Hepatocyte (in vitro differentiated cells): Measurements from ENCODE around the gene LLGL1. TPM values are rescaled to one million over a fixed set of nuclear protein-coding genes. Genes with fewer than 3 reads are reported as not detected.

Source experiments
- DNase-seq: peaks from one replicate; pipeline ENCODE4 v3.0.0-alpha.2; 2016; ENCODE audit warnings: low spot score
- H2AFZ ChIP-seq: fragments of 200-600 bp; sonication (generic); 2 replicates; pipeline ENCODE4 v1.6.0; 2016; ENCODE audit warnings: antibody characterized with exemption, mild to moderate bottlenecking
- H3K27ac ChIP-seq: fragments of 200-600 bp; sonication (generic); 2 replicates; pipeline ENCODE4 v1.5.1; 2016; ENCODE audit warnings: mild to moderate bottlenecking
- H3K27me3 ChIP-seq: fragments of 200-600 bp; sonication (generic); 2 replicates; pipeline ENCODE4 v1.6.1; 2016
- H3K36me3 ChIP-seq: fragments of 200-600 bp; sonication (generic); replicated peaks from 2 replicates; pipeline ENCODE4 v1.5.1; 2016; ENCODE audit warnings: low read depth; ENCODE audit not compliant: insufficient read depth
- H3K4me1 ChIP-seq: fragments of 200-600 bp; sonication (generic); 2 replicates; pipeline ENCODE4 v1.5.1; 2016; ENCODE audit warnings: mild to moderate bottlenecking, moderate library complexity; ENCODE audit not compliant: insufficient read depth
- H3K4me2 ChIP-seq: fragments of 200-600 bp; sonication (generic); 2 replicates; pipeline ENCODE4 v1.6.0; 2016
- H3K4me3 ChIP-seq: fragments of 200-600 bp; sonication (generic); 2 replicates; pipeline ENCODE4 v1.5.1; 2016; ENCODE audit warnings: mild to moderate bottlenecking
- H3K79me2 ChIP-seq: fragments of 200-600 bp; sonication (generic); 2 replicates; pipeline ENCODE4 v1.6.0; 2017; ENCODE audit warnings: mild to moderate bottlenecking
- H3K9me2 ChIP-seq: fragments of 200-600 bp; sonication (generic); replicated peaks from 2 replicates; pipeline ENCODE4 v1.6.0; 2017; ENCODE audit warnings: mild to moderate bottlenecking; ENCODE audit not compliant: insufficient read depth
- H3K9me3 ChIP-seq: fragments of 200-600 bp; sonication (generic); 2 replicates; pipeline ENCODE4 v1.5.1; 2016; ENCODE audit warnings: low read depth, mild to moderate bottlenecking
- H4K20me1 ChIP-seq: fragments of 200-600 bp; sonication (generic); 2 replicates; pipeline ENCODE4 v1.6.0; 2016; ENCODE audit warnings: mild to moderate bottlenecking; ENCODE audit not compliant: insufficient read depth, poor library complexity, severe bottlenecking
- EZH2 ChIP-seq: fragments of 200-600 bp; sonication (generic); IDR thresholded peaks from 2 replicates; pipeline ENCODE4 v1.6.1; 2016; ENCODE audit warnings: antibody characterized with exemption, mild to moderate bottlenecking, borderline replicate concordance
- EZH2phosphoT487 ChIP-seq: fragments of 200-600 bp; sonication (generic); IDR thresholded peaks from one replicate; pipeline ENCODE4 v1.6.1; 2018; ENCODE audit warnings: antibody characterized with exemption, mild to moderate bottlenecking, low read depth, moderate library complexity; ENCODE audit not compliant: unreplicated experiment, severe bottlenecking
- WGBS: methylation state at CpG from one replicate; pipeline ENCODE4 v1.1.6; 2016; ENCODE audit warnings: low lambda C conversion rate; ENCODE audit errors: missing lambda C conversion rate; 5-methylcytosine and 5-hydroxymethylcytosine counted together
- polyA plus RNA-seq: library from polyadenylated mRNA; unstranded; fragments of >200 nt; fragmentation: Nextera tagmentation; extraction: Ambion mirVana; gene quantifications from 2 replicates; pipeline ENCODE4 v1.2.1, GENCODE V29; 2016
- total RNA-seq: library from RNA; depleted of rRNA; stranded (reverse); fragments of >200 nt; gene quantifications from 2 replicates; pipeline ENCODE4 v1.2.3, GENCODE V29; 2014
- TF ChIP-seq, protein P1 (sequence below): fragments of 200-600 bp; sonication (generic); IDR thresholded peaks from 2 replicates; pipeline ENCODE4 v1.5.1; 2016; ENCODE audit warnings: antibody characterized with exemption, mild to moderate bottlenecking; ENCODE audit not compliant: poor library complexity

Gene LLGL1
- total and polyA plus RNA-seq, 2 experiments from 2014 or later, result 5.4 to 51.9 TPM

DNA sequence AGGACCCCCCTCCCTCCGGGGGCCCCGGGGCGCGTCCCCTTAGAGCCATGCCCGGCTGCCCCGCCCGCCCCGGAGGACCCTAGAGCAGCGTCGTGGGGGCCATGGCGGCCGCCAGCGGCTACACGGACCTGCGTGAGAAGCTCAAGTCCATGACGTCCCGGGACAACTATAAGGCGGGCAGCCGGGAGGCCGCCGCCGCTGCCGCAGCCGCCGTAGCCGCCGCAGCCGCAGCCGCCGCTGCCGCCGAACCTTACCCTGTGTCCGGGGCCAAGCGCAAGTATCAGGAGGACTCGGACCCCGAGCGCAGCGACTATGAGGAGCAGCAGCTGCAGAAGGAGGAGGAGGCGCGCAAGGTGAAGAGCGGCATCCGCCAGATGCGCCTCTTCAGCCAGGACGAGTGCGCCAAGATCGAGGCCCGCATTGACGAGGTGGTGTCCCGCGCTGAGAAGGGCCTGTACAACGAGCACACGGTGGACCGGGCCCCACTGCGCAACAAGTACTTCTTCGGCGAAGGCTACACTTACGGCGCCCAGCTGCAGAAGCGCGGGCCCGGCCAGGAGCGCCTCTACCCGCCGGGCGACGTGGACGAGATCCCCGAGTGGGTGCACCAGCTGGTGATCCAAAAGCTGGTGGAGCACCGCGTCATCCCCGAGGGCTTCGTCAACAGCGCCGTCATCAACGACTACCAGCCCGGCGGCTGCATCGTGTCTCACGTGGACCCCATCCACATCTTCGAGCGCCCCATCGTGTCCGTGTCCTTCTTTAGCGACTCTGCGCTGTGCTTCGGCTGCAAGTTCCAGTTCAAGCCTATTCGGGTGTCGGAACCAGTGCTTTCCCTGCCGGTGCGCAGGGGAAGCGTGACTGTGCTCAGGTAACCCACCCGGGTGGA is 41.0 kb upstream of the LLGL1 start:
- Histone ChIP-seq H3K4me3 (peak overlapping the region; percentile 78), H3K4me2 (peak overlapping the region; percentile 95), H3K27me3 (no peaks in the 10 kb centered on the region), H3K4me1 (peaks cover 49% of the 10 kb centered on the region), H4K20me1 (peaks cover 52% of the 10 kb centered on the region), H3K27ac (peak overlapping the region; percentile 97), H3K79me2 (peaks cover 56% of the 10 kb centered on the region), H3K9me2 (no peaks in the 10 kb centered on the region), H3K36me3 (no peaks in the 10 kb centered on the region), H2AFZ (peak overlapping the region; percentile 54), H3K9me3 (no peaks in the 10 kb centered on the region)
- DNase-seq, result peak; percentile 67
- TF ChIP-seq EZH2phosphoT487, result no peak
- TF ChIP-seq, protein P1, sequence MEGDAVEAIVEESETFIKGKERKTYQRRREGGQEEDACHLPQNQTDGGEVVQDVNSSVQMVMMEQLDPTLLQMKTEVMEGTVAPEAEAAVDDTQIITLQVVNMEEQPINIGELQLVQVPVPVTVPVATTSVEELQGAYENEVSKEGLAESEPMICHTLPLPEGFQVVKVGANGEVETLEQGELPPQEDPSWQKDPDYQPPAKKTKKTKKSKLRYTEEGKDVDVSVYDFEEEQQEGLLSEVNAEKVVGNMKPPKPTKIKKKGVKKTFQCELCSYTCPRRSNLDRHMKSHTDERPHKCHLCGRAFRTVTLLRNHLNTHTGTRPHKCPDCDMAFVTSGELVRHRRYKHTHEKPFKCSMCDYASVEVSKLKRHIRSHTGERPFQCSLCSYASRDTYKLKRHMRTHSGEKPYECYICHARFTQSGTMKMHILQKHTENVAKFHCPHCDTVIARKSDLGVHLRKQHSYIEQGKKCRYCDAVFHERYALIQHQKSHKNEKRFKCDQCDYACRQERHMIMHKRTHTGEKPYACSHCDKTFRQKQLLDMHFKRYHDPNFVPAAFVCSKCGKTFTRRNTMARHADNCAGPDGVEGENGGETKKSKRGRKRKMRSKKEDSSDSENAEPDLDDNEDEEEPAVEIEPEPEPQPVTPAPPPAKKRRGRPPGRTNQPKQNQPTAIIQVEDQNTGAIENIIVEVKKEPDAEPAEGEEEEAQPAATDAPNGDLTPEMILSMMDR, result no peak
- TF ChIP-seq EZH2, result no peak
- WGBS, result 2% methylated on average over 91 of the region's 92 CpGs

DNA sequence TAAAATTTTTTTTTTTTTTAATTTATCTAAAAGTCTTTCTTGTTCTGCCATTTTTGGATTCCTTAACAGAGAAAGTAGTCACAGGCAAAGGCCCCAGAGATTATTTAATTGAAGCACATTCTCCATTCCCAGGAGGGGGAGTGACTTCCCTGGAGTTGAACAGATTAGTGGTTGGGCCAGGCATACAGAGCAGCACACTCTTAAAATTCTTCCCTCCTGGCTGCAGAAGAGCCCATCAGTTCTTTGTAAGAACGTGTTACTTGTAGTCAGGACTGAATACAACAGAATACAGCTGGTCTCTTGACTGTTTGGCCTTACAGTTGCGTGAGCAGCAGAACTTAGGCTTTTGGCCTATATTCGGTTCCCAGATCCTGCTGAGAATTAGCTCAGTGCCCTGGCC is 40.0 kb upstream of the LLGL1 start:
- peaks cover 62% of the 10 kb centered on the region for H4K20me1 ChIP-seq
- DNase-seq, result no peak
- peak overlapping the region; percentile 54 for H3K27ac ChIP-seq

DNA sequence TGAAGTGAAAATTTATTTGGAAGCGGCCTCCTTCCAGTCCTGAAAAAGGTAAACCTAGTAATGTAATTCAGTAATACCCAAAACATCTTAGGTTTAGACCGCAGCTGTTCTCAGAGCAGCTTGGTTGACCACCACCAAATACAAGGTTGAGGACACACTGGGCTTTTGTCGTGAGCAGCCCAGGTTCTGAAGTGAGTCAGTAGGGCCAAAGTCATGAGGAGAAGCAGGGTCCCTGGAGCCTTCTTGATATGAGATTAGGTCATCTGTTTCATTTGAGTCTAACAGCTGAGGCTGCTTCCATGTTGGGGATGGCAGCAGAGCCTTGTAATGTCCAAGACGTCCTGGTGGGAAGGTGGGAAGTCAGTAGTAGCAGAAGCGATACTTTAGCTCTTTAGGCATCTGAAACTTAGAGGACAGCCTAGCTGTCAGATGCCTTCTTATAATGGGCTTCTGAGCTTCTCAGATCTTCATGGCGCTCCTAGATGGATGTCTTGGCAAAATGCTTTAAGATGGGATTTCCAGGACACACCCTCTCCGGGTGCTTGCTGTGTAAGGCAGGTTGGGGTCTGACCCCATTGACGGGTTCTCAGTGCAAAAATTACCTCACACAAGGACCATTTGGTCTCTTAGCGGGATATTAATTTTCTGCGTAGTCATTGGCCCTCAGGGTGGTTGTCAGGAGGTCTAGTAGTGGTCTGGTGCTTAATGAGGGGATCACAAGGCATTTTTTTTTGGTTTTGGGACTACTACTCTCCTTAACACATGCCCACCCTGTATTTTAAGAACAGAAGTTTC is 39.4 kb upstream of the LLGL1 start:
- H3K27ac ChIP-seq, result peak overlapping the region; percentile 54

More for the DNA sequence above, 40.0 kb upstream of the LLGL1 start:
- no peaks in the 10 kb centered on the region for H3K9me3 ChIP-seq
- peaks cover 55% of the 10 kb centered on the region for H3K4me1 ChIP-seq
- whole genome bisulfite sequencing, result 25% methylated on average over 3 of the region's 3 CpGs
- peaks cover 66% of the 10 kb centered on the region for H3K79me2 ChIP-seq
- no peaks in the 10 kb centered on the region for H3K9me2 ChIP-seq
- peak overlapping the region; percentile 95 for H3K4me2 ChIP-seq
- H3K36me3 ChIP-seq, result no peaks in the 10 kb centered on the region
- H2AFZ ChIP-seq, result no peak overlapping the region
- peak overlapping the region; percentile 78 for H3K4me3 ChIP-seq
- TF ChIP-seq, protein P1, result no peak
- no peak for TF ChIP-seq EZH2phosphoT487
- TF ChIP-seq EZH2, result no peak
- H3K27me3 ChIP-seq, result no peaks in the 10 kb centered on the region

More for the DNA sequence above, 39.4 kb upstream of the LLGL1 start:
- Histone ChIP-seq H3K9me2 (no peaks in the 10 kb centered on the region), H3K79me2 (peaks cover 73% of the 10 kb centered on the region), H3K4me3 (peak overlapping the region; percentile 78), H4K20me1 (peaks cover 68% of the 10 kb centered on the region), H3K9me3 (no peaks in the 10 kb centered on the region), H2AFZ (no peak overlapping the region), H3K27me3 (no peaks in the 10 kb centered on the region), H3K4me2 (peak overlapping the region; percentile 95), H3K4me1 (peaks cover 62% of the 10 kb centered on the region), H3K36me3 (no peaks in the 10 kb centered on the region)
- DNase-seq, result no peak
- whole genome bisulfite sequencing, result 73% methylated on average over 10 of the region's 10 CpGs
- TF ChIP-seq EZH2 (no peak), EZH2phosphoT487 (no peak)
- TF ChIP-seq, protein P1, result no peak
